HepG2 (cell line): ENCODE data around the gene TIAM1. TPM values are rescaled to one million over a fixed set of nuclear protein-coding genes. Genes with fewer than 3 reads are reported as not detected.

Source experiments
- ATAC-seq: fragments of 200-7000 bp; cut with Tn5 transposase; 3 replicates; pipeline ENCODE4 v1.9.1; 2020; ENCODE audit warnings: mild to moderate bottlenecking, moderate library complexity
- BruUV-seq: library from RNA; stranded (reverse); fragments of 400-500 nt; replicated peaks from 2 replicates; lab custom pipeline; 2021; lab: Mats Ljungman, UMichigan
- CTCF ChIA-PET: fragments of 300-600 bp; formaldehyde crosslinking; extraction: SDS; loops from one replicate; lab custom pipeline; 2021; ENCODE audit warnings: low total read pairs, inconsistent platforms, low intra/inter-chr PET ratio; lab: Yijun Ruan, JAX
- POLR2A ChIA-PET: fragments of 350-600 bp; sonication (Branson Sonifier 250); formaldehyde crosslinking; loops from one replicate; lab custom pipeline; 2020; ENCODE audit warnings: antibody characterized with exemption, inconsistent platforms; lab: Yijun Ruan, JAX
- DNase-seq: peaks from one replicate; pipeline ENCODE4 v3.0.0-alpha.2; 2015; ENCODE audit warnings: low spot score
- FAIRE-seq: peaks from 3 replicates; lab custom pipeline; 2011; peaks lifted over from hg19 to GRCh38; lab: Jason Lieb, UNC
- H2AFZ ChIP-seq: one replicate; pipeline ENCODE4 v1.6.1; 2011; ENCODE audit warnings: low read length, inconsistent platforms
- H3K27ac ChIP-seq: fragments of 300-600 bp; 3 replicates; pipeline ENCODE4 v1.8.0; 2011; ENCODE audit warnings: mixed run types, mild to moderate bottlenecking, mixed read lengths, low read length, inconsistent platforms; ENCODE audit not compliant: insufficient read depth; ENCODE audit errors: extremely low read length
- H3K27me3 ChIP-seq, 2 experiments: fragments of 200-600 bp in 1 of 2; 2 replicates in 1 of 2; 3 replicates in 1 of 2; pipeline versions ENCODE4 v1.6.0 to v1.8.0; 2011; ENCODE audit warnings: low read length in 2 of 2, mild to moderate bottlenecking in 2 of 2, moderate library complexity in 2 of 2, inconsistent platforms in 1 of 2; ENCODE audit not compliant: insufficient read depth in 2 of 2, control insufficient read depth in 1 of 2
- H3K36me3 ChIP-seq, 2 experiments: fragments of 200-600 bp in 1 of 2; replicated peaks in 1 of 2; 2 replicates in 1 of 2; 3 replicates in 1 of 2; pipeline versions ENCODE4 v1.5.1 to v1.8.0; 2011; ENCODE audit warnings: low read length in 2 of 2, inconsistent platforms in 1 of 2; ENCODE audit not compliant: insufficient read depth in 2 of 2, control insufficient read depth in 1 of 2
- H3K4me1 ChIP-seq: 2 replicates; pipeline ENCODE4 v1.5.1; 2012; ENCODE audit warnings: low read length, inconsistent platforms; ENCODE audit not compliant: insufficient read depth
- H3K4me2 ChIP-seq: 2 replicates; pipeline ENCODE4 v1.6.0; 2011; ENCODE audit warnings: low read depth, low read length, inconsistent platforms
- H3K4me3 ChIP-seq, 3 experiments: fragments of 200-600 bp in 1 of 3; sonication (generic), shearing (Covaris generic) in 1 of 3; replicated peaks in 1 of 3; 2 replicates each; pipeline ENCODE4 v1.5.1; 2011 to 2016; ENCODE audit warnings: low read length in 3 of 3, inconsistent platforms in 2 of 3, low read depth in 2 of 3, mild to moderate bottlenecking in 2 of 3, control low read depth in 1 of 3, mixed read lengths in 1 of 3; ENCODE audit not compliant: insufficient read depth in 1 of 3
- H3K79me2 ChIP-seq: one replicate; pipeline ENCODE4 v1.6.1; 2011; ENCODE audit warnings: low read length, inconsistent platforms; ENCODE audit not compliant: insufficient read depth
- H3K9ac ChIP-seq: 2 replicates; pipeline ENCODE4 v1.6.0; 2011; ENCODE audit warnings: mild to moderate bottlenecking, low read depth, low read length, inconsistent platforms; ENCODE audit not compliant: insufficient read depth
- H3K9me3 ChIP-seq: 2 replicates; pipeline ENCODE4 v1.5.1; 2012; ENCODE audit warnings: mild to moderate bottlenecking, low read length
- H4K20me1 ChIP-seq: 2 replicates; pipeline ENCODE4 v1.6.0; 2011; ENCODE audit warnings: inconsistent platforms, mild to moderate bottlenecking, low read length, moderate library complexity; ENCODE audit not compliant: insufficient read depth
- NFIB ChIP-seq: sonication (generic); formaldehyde crosslinking; IDR thresholded peaks from 2 replicates; pipeline ENCODE4 v1.9.0; 2021; ENCODE audit warnings: missing genetic modification reagents, mild to moderate bottlenecking, borderline replicate concordance
- PATZ1 ChIP-seq: sonication (generic); formaldehyde crosslinking; IDR thresholded peaks from 2 replicates; pipeline ENCODE4 v1.4.0; 2020; ENCODE audit warnings: missing genetic modification reagents
- WGBS: methylation state at CpG from one replicate; pipeline ENCODE4 v1.1.6; 2017; ENCODE audit warnings: low lambda C conversion rate; 5-methylcytosine and 5-hydroxymethylcytosine counted together
- in situ Hi-C: cut with HindIII; loops from 2 replicates; pipeline ENCODE4 v1.10.0; 2017; ENCODE audit warnings: low pct_unique_long_range_greater_than_20kb; ENCODE audit not compliant: extremely low pct_ligation_motif_present
- intact Hi-C: fragments of 100-400 bp; cut with micrococcal nuclease; formaldehyde crosslinking; loops from one replicate; pipeline ENCODE4 v1.10.0; 2022; ENCODE audit not compliant: unreplicated experiment
- polyA plus RNA-seq, 8 experiments: library from polyadenylated mRNA; depleted of rRNA in 3 of 8; stranded (reverse) in 7 of 8; unstranded in 1 of 8; fragments of >200 nt; fragmentation: Illumina TruSeq in 4 of 8; extraction: Trizol in 4 of 8; gene quantifications; 2 replicates each; pipeline versions ENCODE4 v1.2.1 to v1.2.3, GENCODE V29; 2011 to 2016; ENCODE audit warnings: low read depth in 4 of 8, missing spikeins in 1 of 8, mixed read lengths in 1 of 8; ENCODE audit not compliant: insufficient read depth in 1 of 8
- total RNA-seq, 5 experiments: library from RNA; depleted of rRNA; stranded (reverse); fragments of >200 nt; fragmentation: Illumina TruSeq; extraction: Trizol; gene quantifications; 2 replicates each; pipeline ENCODE4 v1.2.3, GENCODE V29; 2016; ENCODE audit warnings: low read depth in 1 of 5

TIAM1 gene
- total and polyA plus RNA-seq, 2 of the 13 experiments (the other 11 are each of a cell fraction or from before 2014, with no cell fraction given): 0.13 to 0.24 TPM

GRCh38 chr21:31348188-31348587 lies 4.1 kb upstream of the TIAM1 start:
- H2AFZ ChIP-seq: no peak overlapping the region

More at GRCh38 chr21:31348188-31348587, 4.1 kb upstream of the TIAM1 start:
- Histone ChIP-seq H4K20me1 (no peaks in the 10 kb centered on the region), H3K4me1 (no peaks in the 10 kb centered on the region), H3K9ac (no peak overlapping the region), H3K27ac (no peak overlapping the region), H3K79me2 (no peaks in the 10 kb centered on the region), H3K36me3 (no peaks in the 10 kb centered on the region)
- in situ Hi-C loops: loop anchor here (10.0 kb wide), 1 partner anchor 237 kb away; no protein-coding TSS in a partner anchor
- FAIRE-seq: no peak
- CTCF ChIA-PET: interaction anchor here (2.6 kb wide), 1 partner anchor 233 kb away, joined by 14 read pairs; no protein-coding TSS in a partner anchor
- POLR2A ChIA-PET: no interaction called here
- 47% methylated on average over 7 of the region's 7 CpGs for WGBS
- no peak for TF ChIP-seq NFIB
- no peak for TF ChIP-seq PATZ1
- TF ChIP-seq, all 625 proteins: peak for 0
- Histone ChIP-seq H3K4me2 (no peak overlapping the region), H3K27me3 (peaks cover 0 to 14% of the 10 kb centered on the region in 2 experiments; a peak in 2 of 5 replicates), H3K4me3 (no peak overlapping the region), H3K9me3 (no peaks in the 10 kb centered on the region)
- BruUV-seq: no TSS peak
- intact Hi-C loops: no loop called here
- ATAC-seq (no peak), DNase-seq (no peak)
